ENCODE measurements around the gene SCN4B. TPM values are rescaled to one million over a fixed set of nuclear protein-coding genes. Genes with fewer than 3 reads are reported as not detected.

The SCN4B gene
- total RNA-seq, 1 donor, result not detected

DNA sequence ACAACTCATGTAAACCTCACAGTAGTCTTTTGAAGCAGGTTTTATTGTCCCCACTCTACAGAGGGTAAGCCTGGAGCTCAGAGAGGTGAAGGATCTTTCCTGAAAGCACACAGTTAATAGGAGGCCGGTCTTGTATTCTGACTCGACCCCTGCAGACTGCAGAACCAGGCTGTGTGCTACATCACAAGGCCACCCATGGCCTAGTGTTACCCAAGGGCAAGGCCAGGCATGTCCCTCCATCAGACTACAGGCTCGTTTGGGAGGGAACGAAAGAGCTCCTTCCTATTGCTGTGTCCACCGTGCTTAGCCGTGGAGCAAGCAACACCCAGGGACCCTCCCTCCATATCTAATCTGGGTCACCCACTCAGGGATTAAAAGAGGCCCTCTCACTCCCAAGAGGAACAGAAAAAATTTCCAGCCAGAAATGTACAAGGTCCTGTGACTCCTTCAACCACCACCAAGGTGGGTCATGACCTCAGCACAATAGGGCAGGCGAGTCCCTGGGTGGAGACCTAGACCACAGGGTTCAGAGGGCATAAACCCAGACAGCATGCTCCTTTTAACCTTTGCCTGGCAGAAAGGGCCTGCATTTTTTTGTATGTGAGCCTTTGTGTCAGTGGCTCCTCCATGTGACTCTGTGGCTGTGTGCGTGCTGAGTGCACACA lies 59.6 kb downstream of the SCN4B start:
- TF ChIP-seq CTCF (IDR thresholded peaks at IDR 0.05; ENCODE audit: insufficient read depth, low read depth, low read length), result no peak
- no peak for DNase-seq (ENCODE audit: low read depth)
- H3K4me3 ChIP-seq (ENCODE audit: low read depth, low read length), result no peak overlapping the region

GRCh38 chr11:118091690-118092089 lies 60.9 kb downstream of the SCN4B start:
- no peak for DNase-seq (ENCODE audit: low read depth)

DNA sequence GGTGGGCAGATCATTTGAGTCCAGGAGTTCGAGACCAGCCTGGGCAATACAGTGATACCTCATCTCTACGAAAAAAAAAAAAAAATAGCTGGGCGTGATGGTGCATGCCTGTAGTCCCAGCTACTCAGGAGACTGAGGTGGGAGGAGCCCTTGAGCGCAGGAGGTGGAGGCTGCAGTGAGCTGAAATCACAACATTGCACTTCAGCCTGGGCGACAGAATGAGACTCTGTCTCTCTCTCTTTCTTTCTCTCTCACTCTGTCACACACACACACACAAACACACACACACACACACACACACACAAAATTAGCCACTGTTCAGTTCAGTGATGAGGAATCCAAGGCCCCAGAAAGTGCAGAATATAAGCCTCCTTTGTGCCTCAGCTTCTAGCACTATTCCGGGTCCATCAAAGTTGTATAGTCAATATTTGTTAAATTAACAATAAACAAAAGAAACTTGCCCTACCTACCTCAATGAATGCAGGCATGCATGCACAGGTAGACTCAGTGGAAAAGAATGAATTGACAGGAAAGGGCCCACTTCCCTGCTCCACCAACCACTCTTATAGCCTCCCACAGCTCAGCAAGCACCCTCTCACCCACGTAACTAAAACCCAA lies 62.0 kb downstream of the SCN4B start:
- no peak overlapping the region for H3K4me3 ChIP-seq (ENCODE audit: low read depth, low read length)
- no peak for TF ChIP-seq CTCF (IDR thresholded peaks at IDR 0.05; ENCODE audit: insufficient read depth, low read depth, low read length)
- DNase-seq (ENCODE audit: low read depth), result no peak

More at GRCh38 chr11:118091690-118092089, 60.9 kb downstream of the SCN4B start:
- no peak for TF ChIP-seq CTCF (IDR thresholded peaks at IDR 0.05; ENCODE audit: insufficient read depth, low read depth, low read length)
- no peak overlapping the region for H3K4me3 ChIP-seq (ENCODE audit: low read depth, low read length)

DNA sequence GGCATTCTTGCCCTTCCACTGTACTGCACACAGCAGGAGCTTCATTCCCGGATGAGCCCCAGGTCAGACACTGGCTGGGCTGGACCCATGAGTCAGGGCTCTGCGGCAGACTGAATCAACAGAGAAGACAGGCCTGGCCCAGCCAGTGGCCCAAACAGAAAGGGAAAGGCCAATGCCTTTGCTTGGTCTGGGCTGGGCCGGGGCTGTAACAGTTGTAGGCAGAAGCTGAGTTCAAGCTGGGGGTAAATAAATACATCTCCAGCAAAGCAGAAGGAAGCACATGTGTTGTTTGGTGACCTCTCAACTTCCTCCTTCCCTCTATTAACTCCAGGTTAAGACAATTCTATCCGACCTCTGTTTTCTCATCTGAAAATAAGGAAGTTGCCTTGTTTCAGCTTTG lies 64.1 kb downstream of the SCN4B start:
- no peak for TF ChIP-seq CTCF (IDR thresholded peaks at IDR 0.05; ENCODE audit: insufficient read depth, low read depth, low read length)
- DNase-seq (ENCODE audit: low read depth), result no peak
- no peak overlapping the region for H3K4me3 ChIP-seq (ENCODE audit: low read depth, low read length)

GRCh38 chr11:118087931-118088330 lies 64.7 kb downstream of the SCN4B start:
- DNase-seq (ENCODE audit: low read depth), result no peak
- no peak for TF ChIP-seq CTCF (IDR thresholded peaks at IDR 0.05; ENCODE audit: insufficient read depth, low read depth, low read length)
- H3K4me3 ChIP-seq (ENCODE audit: low read depth, low read length), result no peak overlapping the region

DNA sequence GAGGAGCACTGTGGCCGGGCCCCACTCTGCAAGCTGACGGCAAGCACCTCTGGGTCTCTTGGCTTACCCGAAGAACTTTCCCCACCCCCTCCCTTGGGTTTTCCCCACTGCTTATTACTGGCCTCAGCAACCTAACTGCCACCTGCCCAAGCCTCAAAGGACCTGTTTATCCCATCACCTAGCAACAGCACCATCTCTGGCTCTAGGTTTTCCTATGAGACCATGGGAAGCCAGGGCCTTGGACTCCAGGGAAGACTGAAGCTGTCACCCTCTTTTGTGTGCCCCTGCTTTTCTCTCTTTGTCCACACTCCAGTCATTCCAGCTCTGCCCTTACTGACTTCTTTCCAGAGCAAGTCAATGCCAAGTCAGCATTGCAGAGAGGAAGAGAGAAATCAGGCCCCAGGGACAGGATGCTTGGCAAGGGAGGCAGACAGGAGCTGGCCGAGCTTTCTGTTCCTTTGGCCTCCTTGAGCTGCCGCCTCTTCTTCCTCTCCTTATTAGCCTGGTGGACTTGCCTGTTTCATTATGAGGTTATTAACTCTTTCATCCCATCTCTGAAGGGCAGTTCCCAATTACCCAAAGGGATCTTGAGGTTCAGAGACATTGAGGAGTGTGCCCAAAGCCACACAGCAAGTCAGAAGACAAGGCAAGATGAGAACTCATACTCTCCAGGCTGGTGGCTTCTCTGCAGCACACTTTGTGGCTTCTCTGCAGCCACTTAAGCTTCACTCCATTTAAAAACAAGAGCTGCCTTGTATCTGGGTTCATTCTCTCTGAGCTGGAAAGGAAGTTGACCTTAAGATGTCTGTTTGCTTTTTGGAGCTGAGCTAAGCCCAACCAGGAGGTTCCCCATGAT lies 65.5 kb downstream of the SCN4B start, which contains the start of gene SMIM35:
Gene SMIM35, minus strand, starts transcription at position 51 of the 856 bp plus-strand sequence. CDS start 206 bp downstream, outside the sequence.
- no peak for TF ChIP-seq CTCF (IDR thresholded peaks at IDR 0.05; ENCODE audit: insufficient read depth, low read depth, low read length)
- no peak for DNase-seq (ENCODE audit: low read depth)
- H3K4me3 ChIP-seq (ENCODE audit: low read depth, low read length), result no peak within 1 kb of the TSS
